ENCODE results near the gene FREM3. TPM values are rescaled to one million over a fixed set of nuclear protein-coding genes. Genes with fewer than 3 reads are reported as not detected.

The FREM3 gene
- total RNA-seq, 1 donor from 2014 or later, result not detected

DNA sequence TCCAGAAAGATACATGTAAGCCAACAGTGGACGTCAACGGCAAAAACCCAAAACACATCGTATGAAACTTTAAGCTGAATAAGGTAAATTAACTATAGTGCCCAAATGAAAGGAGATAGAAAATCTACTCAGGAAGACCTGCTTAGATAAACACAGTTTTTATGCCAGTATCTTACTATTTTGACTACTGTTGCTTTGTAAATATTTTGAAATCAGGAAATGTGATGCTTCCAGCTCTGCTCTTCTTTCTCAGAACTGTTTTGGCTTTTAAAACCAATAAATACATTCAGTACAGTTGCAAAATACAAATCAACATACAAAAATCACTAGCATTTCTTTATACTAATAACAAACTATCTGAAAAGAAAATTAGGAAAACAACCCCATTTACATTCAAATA lies 103.2 kb downstream of the FREM3 start:
- H3K27ac ChIP-seq, result no peak overlapping the region
- H3K4me1 ChIP-seq, result no peaks in the 10 kb centered on the region
- H3K4me3 ChIP-seq, result no peak overlapping the region
- H3K36me3 ChIP-seq, result no peaks in the 10 kb centered on the region
- no peak for DNase-seq (ENCODE audit: extremely low spot score in 2 of 2)
- no peak for TF ChIP-seq POLR2AphosphoS5 (IDR thresholded peaks at IDR 0.05; ENCODE audit: insufficient read depth in 1 of 2, low read depth in 1 of 2)
- TF ChIP-seq, protein P1, sequence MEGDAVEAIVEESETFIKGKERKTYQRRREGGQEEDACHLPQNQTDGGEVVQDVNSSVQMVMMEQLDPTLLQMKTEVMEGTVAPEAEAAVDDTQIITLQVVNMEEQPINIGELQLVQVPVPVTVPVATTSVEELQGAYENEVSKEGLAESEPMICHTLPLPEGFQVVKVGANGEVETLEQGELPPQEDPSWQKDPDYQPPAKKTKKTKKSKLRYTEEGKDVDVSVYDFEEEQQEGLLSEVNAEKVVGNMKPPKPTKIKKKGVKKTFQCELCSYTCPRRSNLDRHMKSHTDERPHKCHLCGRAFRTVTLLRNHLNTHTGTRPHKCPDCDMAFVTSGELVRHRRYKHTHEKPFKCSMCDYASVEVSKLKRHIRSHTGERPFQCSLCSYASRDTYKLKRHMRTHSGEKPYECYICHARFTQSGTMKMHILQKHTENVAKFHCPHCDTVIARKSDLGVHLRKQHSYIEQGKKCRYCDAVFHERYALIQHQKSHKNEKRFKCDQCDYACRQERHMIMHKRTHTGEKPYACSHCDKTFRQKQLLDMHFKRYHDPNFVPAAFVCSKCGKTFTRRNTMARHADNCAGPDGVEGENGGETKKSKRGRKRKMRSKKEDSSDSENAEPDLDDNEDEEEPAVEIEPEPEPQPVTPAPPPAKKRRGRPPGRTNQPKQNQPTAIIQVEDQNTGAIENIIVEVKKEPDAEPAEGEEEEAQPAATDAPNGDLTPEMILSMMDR (IDR thresholded peaks at IDR 0.05), result no peak
- TF ChIP-seq POLR2A (IDR thresholded peaks at IDR 0.05), result no peak
- no peaks in the 10 kb centered on the region for H3K27me3 ChIP-seq
- intact Hi-C loops (cut with DNase I), result no loop called here
- no peaks in the 10 kb centered on the region for H3K9me3 ChIP-seq

DNA sequence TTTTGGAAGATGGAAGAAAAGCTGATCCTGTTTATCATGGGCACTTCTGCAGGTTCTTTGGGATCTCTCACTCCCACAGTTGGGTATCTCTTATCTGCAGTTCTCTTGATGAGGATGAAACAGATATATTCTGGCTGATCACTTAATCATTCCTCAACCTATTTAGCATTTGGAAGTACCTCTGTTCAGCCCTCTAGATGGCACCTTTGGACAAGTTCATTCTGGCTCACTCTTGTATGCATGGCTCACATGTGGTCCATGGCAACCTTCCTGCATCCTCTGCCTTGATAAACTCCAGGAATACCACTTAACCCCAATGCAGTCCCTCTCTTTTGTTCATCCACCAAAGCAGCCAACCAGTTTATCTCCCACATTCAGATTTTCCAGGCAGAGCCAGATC lies 112.8 kb downstream of the FREM3 start:
- DNase-seq (ENCODE audit: extremely low spot score in 2 of 2), result no peak
- TF ChIP-seq POLR2AphosphoS5 (IDR thresholded peaks at IDR 0.05; ENCODE audit: insufficient read depth in 1 of 2, low read depth in 1 of 2) (no peak), POLR2A (IDR thresholded peaks at IDR 0.05) (no peak)
- TF ChIP-seq, protein P1 (IDR thresholded peaks at IDR 0.05), result no peak
- intact Hi-C loops (cut with DNase I), result no loop called here
- Histone ChIP-seq H3K4me1 (no peaks in the 10 kb centered on the region), H3K36me3 (no peaks in the 10 kb centered on the region), H3K9me3 (no peaks in the 10 kb centered on the region), H3K4me3 (no peak overlapping the region), H3K27ac (no peak overlapping the region), H3K27me3 (no peaks in the 10 kb centered on the region)

DNA sequence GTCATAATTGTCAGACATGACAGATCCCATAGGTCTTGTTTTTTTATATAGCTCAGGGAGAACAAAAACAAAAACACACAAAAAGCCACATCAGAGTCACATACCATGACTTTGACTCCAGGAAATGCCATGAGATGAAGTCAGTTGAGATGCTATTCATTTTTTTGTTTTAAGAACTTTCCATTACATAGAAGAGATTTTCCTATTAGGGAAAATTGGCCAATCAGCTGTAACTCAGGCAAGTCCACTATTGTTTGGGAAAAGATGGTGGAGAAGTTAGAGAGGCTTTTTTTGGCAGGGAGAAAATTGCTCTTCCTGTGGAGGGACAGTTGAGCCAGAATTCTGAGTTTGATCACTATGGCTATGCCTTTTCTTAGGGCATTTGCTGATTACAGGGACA lies 114.4 kb downstream of the FREM3 start:
- H3K9me3 ChIP-seq, result no peaks in the 10 kb centered on the region
- H3K4me3 ChIP-seq, result no peak overlapping the region
- no peak overlapping the region for H3K27ac ChIP-seq
- no peaks in the 10 kb centered on the region for H3K36me3 ChIP-seq
- H3K4me1 ChIP-seq, result no peaks in the 10 kb centered on the region
- TF ChIP-seq POLR2AphosphoS5 (IDR thresholded peaks at IDR 0.05; ENCODE audit: insufficient read depth in 1 of 2, low read depth in 1 of 2), result no peak
- TF ChIP-seq, protein P1 (IDR thresholded peaks at IDR 0.05), result no peak
- no peak for TF ChIP-seq POLR2A (IDR thresholded peaks at IDR 0.05)
- no peaks in the 10 kb centered on the region for H3K27me3 ChIP-seq
- DNase-seq (ENCODE audit: extremely low spot score in 2 of 2), result no peak
- intact Hi-C loops (cut with DNase I), result no loop called here

DNA sequence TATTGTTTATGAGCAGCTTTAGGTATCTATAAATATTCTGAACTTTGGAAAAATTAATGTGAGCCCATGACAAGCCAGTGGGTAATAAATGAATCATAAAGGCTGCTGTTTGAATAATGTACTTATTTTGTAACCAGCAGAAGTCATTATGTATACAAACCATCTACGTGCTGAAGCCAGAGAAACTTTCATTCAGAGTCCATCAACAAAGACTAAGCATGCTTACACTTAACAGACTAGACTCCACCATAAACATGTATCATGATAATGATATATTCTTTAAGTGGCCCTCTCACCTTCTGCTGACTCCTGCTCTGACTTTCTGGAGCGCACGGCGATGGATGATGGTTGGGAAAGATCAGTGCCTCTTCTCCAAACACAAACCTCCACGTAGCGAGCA lies 114.9 kb downstream of the FREM3 start:
- TF ChIP-seq, protein P1 (IDR thresholded peaks at IDR 0.05), result no peak
- TF ChIP-seq POLR2AphosphoS5 (IDR thresholded peaks at IDR 0.05; ENCODE audit: insufficient read depth in 1 of 2, low read depth in 1 of 2), result no peak
- TF ChIP-seq POLR2A (IDR thresholded peaks at IDR 0.05), result no peak
- DNase-seq (ENCODE audit: extremely low spot score in 2 of 2), result no peak
- Histone ChIP-seq H3K27ac (no peak overlapping the region), H3K27me3 (no peaks in the 10 kb centered on the region), H3K4me1 (no peaks in the 10 kb centered on the region), H3K9me3 (no peaks in the 10 kb centered on the region), H3K36me3 (no peaks in the 10 kb centered on the region), H3K4me3 (no peak overlapping the region)
- intact Hi-C loops (cut with DNase I), result no loop called here

DNA sequence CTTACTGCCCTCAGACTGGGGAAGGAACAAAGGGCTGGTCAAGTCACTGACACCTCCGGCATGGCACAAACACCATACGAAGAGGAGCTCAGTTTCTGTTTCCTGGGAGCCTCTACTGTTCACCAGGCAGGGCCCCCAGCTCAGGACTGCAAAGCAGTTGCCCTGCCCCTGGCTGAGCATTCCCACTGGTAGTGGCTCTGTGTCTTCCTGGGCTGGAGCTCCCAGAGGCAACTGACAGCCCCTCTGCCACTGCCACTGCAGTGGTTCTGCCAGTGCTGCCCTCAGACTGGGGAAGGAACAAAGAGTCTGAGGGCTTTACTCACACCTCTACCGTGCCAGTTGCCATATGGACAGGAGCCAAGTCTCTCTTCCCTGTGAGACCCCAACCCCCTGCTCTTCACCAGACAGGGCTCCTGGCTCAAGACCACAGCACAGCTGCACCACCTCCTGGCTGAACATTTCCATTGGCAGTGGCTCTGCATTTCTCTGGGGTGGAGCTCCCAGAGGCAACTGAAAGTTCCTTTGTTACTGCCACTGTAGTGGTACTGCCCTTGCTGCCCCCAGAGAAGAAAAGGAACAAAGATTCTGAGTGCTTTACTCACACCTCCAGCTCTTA lies 119.0 kb downstream of the FREM3 start:
- H3K36me3 ChIP-seq, result no peaks in the 10 kb centered on the region
- DNase-seq (ENCODE audit: extremely low spot score in 2 of 2), result no peak
- no peaks in the 10 kb centered on the region for H3K4me1 ChIP-seq
- intact Hi-C loops (cut with DNase I), result no loop called here
- no peaks in the 10 kb centered on the region for H3K27me3 ChIP-seq
- H3K27ac ChIP-seq, result no peak overlapping the region
- H3K9me3 ChIP-seq, result no peaks in the 10 kb centered on the region
- TF ChIP-seq POLR2A (IDR thresholded peaks at IDR 0.05), result no peak
- no peak for TF ChIP-seq POLR2AphosphoS5 (IDR thresholded peaks at IDR 0.05; ENCODE audit: insufficient read depth in 1 of 2, low read depth in 1 of 2)
- TF ChIP-seq, protein P1 (IDR thresholded peaks at IDR 0.05), result no peak
- H3K4me3 ChIP-seq, result no peak overlapping the region

Measured in vagina (tissue), 2 donors.